ENCODE measurements around the gene OR13C3.

DNA sequence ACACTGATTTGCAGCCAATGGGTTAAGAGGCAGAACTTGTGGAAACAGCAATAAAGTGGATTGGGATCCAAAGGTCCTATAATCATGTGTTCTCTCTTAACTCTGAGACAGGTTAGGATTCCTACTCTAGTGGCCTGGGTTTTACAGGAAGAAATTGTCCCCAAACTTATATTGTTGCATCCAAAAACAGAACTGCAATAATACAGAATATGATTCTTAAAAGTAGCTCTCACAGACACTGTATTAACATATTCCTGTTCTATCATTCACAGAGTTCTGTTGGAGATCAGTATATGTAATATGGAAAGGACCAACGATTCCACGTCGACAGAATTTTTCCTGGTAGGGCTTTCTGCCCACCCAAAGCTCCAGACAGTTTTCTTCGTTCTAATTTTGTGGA, 32.2 kb upstream of the OR13C3 start, which contains the start of gene OR13C8:
- TF ChIP-seq POLR2AphosphoS5 (IDR thresholded peaks at IDR 0.05; ENCODE audit: low read depth, low read length) (no peak), SIN3A (IDR thresholded peaks at IDR 0.05; ENCODE audit: borderline replicate concordance, insufficient read depth, low read length) (no peak), FOXP2 (optimal IDR thresholded peaks at IDR 0.05; ENCODE audit: borderline replicate concordance, extremely low read depth, extremely low read length, insufficient read depth) (no peak)
- TF ChIP-seq, protein P1, sequence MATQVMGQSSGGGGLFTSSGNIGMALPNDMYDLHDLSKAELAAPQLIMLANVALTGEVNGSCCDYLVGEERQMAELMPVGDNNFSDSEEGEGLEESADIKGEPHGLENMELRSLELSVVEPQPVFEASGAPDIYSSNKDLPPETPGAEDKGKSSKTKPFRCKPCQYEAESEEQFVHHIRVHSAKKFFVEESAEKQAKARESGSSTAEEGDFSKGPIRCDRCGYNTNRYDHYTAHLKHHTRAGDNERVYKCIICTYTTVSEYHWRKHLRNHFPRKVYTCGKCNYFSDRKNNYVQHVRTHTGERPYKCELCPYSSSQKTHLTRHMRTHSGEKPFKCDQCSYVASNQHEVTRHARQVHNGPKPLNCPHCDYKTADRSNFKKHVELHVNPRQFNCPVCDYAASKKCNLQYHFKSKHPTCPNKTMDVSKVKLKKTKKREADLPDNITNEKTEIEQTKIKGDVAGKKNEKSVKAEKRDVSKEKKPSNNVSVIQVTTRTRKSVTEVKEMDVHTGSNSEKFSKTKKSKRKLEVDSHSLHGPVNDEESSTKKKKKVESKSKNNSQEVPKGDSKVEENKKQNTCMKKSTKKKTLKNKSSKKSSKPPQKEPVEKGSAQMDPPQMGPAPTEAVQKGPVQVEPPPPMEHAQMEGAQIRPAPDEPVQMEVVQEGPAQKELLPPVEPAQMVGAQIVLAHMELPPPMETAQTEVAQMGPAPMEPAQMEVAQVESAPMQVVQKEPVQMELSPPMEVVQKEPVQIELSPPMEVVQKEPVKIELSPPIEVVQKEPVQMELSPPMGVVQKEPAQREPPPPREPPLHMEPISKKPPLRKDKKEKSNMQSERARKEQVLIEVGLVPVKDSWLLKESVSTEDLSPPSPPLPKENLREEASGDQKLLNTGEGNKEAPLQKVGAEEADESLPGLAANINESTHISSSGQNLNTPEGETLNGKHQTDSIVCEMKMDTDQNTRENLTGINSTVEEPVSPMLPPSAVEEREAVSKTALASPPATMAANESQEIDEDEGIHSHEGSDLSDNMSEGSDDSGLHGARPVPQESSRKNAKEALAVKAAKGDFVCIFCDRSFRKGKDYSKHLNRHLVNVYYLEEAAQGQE (IDR thresholded peaks at IDR 0.05; ENCODE audit: insufficient read depth in 1 of 2, low read depth in 2 of 2, low read length in 2 of 2), result no peak

All from PFSK-1 (cell line).